Lower lobe of right lung (tissue), 2 donors: ENCODE results near the gene KPNA5. TPM values are rescaled to one million over a fixed set of nuclear protein-coding genes. Genes with fewer than 3 reads are reported as not detected.
A peak's percentile ranks its signal among the peaks of the same experiment; 100 is the strongest.

Experiments
- ATAC-seq, 2 donors: fragments of 200-7000 bp; cut with Tn5 transposase; one replicate each; pipeline ENCODE4 v1.9.1; 2020 to 2022; ENCODE audit warnings: mild to moderate bottlenecking in 2 of 2, moderate library complexity in 2 of 2
- DNase-seq: peaks from one replicate; pipeline ENCODE4 v3.0.0-alpha.2; 2020
- H3K27ac ChIP-seq: fragments of 200-600 bp; one replicate; pipeline ENCODE4 v1.8.0; 2022
- H3K27me3 ChIP-seq: fragments of 200-600 bp; one replicate; pipeline ENCODE4 v1.8.0; 2022; ENCODE audit warnings: low read depth
- H3K36me3 ChIP-seq: fragments of 200-600 bp; one replicate; pipeline ENCODE4 v1.8.0; 2022; ENCODE audit warnings: mild to moderate bottlenecking
- H3K4me1 ChIP-seq: fragments of 200-600 bp; one replicate; pipeline ENCODE4 v1.8.0; 2022
- H3K4me3 ChIP-seq: fragments of 200-600 bp; one replicate; pipeline ENCODE4 v1.8.0; 2022; ENCODE audit warnings: mild to moderate bottlenecking
- H3K9me3 ChIP-seq: fragments of 200-600 bp; one replicate; pipeline ENCODE4 v1.8.0; 2022
- CTCF ChIP-seq: fragments of 200-600 bp; IDR thresholded peaks from one replicate; pipeline ENCODE4 v1.8.0; 2022; ENCODE audit warnings: antibody characterized with exemption, mild to moderate bottlenecking
- intact Hi-C: fragments of 100-400 bp; cut with DNase I; formaldehyde crosslinking; loops from one replicate; pipeline ENCODE4 v1.11.0; 2022
- total RNA-seq: library from RNA; stranded (reverse); fragmentation: NEBNext Ultra II Directional; extraction: Animal tissue kit (Norgen Biotek cat#: 25700); gene quantifications from one replicate; pipeline ENCODE4 v1.2.1, GENCODE V29; 2021
- donor health status: DM: no; HTN: yes; CAD: no; lungs with severe emphysema.

KPNA5 gene
- total RNA-seq, 1 donor from 2014 or later = 17.4 TPM

DNA sequence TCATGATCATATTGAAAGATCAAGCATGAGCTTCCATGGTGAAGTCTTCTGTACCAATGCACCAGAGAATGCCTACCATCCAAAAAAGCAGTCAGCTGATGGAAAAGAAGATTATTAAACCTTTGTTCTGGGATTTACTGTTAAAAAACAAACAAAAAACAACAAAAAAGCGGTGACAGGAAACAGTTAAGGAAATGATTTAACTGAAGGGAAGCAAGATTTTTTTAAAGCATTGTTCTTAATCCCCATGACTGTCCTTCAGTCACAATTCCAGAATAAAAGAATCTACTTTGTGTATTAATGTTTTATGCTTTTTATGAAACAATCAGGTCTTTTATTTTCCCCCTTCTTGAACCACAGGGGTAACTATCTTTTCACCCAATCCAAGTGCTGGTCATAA, 60.6 kb downstream of the KPNA5 start:
- H3K27me3 ChIP-seq = no peaks in the 10 kb centered on the region
- intact Hi-C loops = no loop called here
- no peak overlapping the region for H3K4me3 ChIP-seq
- no peak for TF ChIP-seq CTCF
- no peaks in the 10 kb centered on the region for H3K36me3 ChIP-seq
- DNase-seq (no peak), ATAC-seq (no peak)
- H3K9me3 ChIP-seq = peaks cover 6% of the 10 kb centered on the region
- H3K4me1 ChIP-seq = no peaks in the 10 kb centered on the region
- no peak overlapping the region for H3K27ac ChIP-seq

GRCh38 chr6:116745176-116745575, 64.2 kb downstream of the KPNA5 start:
- no peak overlapping the region for H3K27ac ChIP-seq
- H3K9me3 ChIP-seq = no peaks in the 10 kb centered on the region
- no peaks in the 10 kb centered on the region for H3K36me3 ChIP-seq
- TF ChIP-seq CTCF = no peak
- H3K27me3 ChIP-seq = no peaks in the 10 kb centered on the region
- no peaks in the 10 kb centered on the region for H3K4me1 ChIP-seq
- no peak for ATAC-seq
- intact Hi-C loops = no loop called here
- no peak overlapping the region for H3K4me3 ChIP-seq
- no peak for DNase-seq

DNA sequence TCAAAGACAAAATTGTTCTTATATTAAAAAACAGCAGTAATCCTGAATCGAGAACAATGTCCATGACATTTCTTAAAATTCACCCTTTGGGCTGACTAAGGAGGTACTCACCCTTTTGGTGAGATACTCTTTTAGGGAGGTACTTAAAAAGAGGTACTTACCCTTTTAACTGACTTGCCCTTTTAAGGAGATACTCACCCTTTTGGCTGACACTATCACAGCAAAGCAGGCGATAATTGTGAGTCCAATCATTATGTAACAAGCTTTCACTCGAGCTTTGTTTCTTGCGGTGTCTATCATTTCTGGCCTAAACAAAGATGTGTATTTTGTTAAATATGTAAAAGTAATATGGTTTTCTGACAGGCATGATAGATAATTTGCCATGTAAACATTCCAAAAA, 80.8 kb downstream of the KPNA5 start:
- TF ChIP-seq CTCF = no peak
- no peak for ATAC-seq
- peaks cover 13% of the 10 kb centered on the region for H3K4me1 ChIP-seq
- no peak overlapping the region for H3K27ac ChIP-seq
- no peaks in the 10 kb centered on the region for H3K9me3 ChIP-seq
- no peaks in the 10 kb centered on the region for H3K36me3 ChIP-seq
- no peak for DNase-seq
- intact Hi-C loops = no loop called here
- peaks cover 26% of the 10 kb centered on the region for H3K27me3 ChIP-seq
- no peak overlapping the region for H3K4me3 ChIP-seq

- Histone ChIP-seq H3K9me3 (no peaks in the 10 kb centered on the region), H3K4me3 (peak overlapping the region; percentile 7), H3K27ac (no peak overlapping the region), H3K27me3 (peaks cover 30% of the 10 kb centered on the region), H3K36me3 (no peaks in the 10 kb centered on the region), H3K4me1 (peaks cover 13% of the 10 kb centered on the region)
- no peak for TF ChIP-seq CTCF
- DNase-seq = no peak
- no peak for ATAC-seq
- intact Hi-C loops = no loop called here
Observed at GRCh38 chr6:116762235-116762634, 81.2 kb downstream of the KPNA5 start.

DNA sequence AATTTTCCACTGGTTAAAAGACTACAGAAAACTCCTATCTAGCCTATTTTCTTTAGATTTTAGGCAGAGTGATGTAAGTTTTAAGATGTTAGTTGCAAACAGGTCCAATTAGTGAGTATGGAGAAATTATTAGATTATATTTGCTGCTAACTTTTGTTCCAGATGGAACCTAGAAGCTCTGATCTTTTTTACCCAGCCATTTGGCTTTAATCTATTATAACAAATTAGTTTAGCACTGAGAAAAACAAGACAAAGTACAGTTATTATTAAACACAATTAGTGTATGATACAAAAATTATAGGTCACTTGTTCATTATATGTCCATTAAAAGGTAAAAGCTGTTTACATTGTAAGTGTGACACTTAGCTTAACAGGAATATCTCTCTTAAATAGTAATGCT, 82.0 kb downstream of the KPNA5 start:
- Histone ChIP-seq H3K27ac (no peak overlapping the region), H3K9me3 (no peaks in the 10 kb centered on the region), H3K36me3 (no peaks in the 10 kb centered on the region), H3K4me3 (peak overlapping the region; percentile 7), H3K4me1 (peaks cover 13% of the 10 kb centered on the region), H3K27me3 (peaks cover 32% of the 10 kb centered on the region)
- TF ChIP-seq CTCF = no peak
- DNase-seq (no peak), ATAC-seq (no peak)
- intact Hi-C loops = no loop called here
